Trophoblast cell (in vitro differentiated cells and primary cell): ENCODE results near the gene CPA1.

ENCODE experiments used
- DNase-seq, 2 donors: peaks; one replicate each; pipeline ENCODE4 v3.0.0-alpha.2; 2016
- H2AFZ ChIP-seq: 2 replicates; pipeline ENCODE4 v1.6.1; 2013; ENCODE audit warnings: low read length, moderate library complexity, mild to moderate bottlenecking; ENCODE audit not compliant: insufficient read depth, poor library complexity
- H2AK5ac ChIP-seq: 2 replicates; pipeline ENCODE4 v1.6.1; 2013; ENCODE audit warnings: mild to moderate bottlenecking, low read length
- H2BK120ac ChIP-seq: 2 replicates; pipeline ENCODE4 v1.6.1; 2013; ENCODE audit warnings: low read length, mild to moderate bottlenecking, moderate library complexity; ENCODE audit not compliant: insufficient read depth, poor library complexity
- H2BK12ac ChIP-seq: 2 replicates; pipeline ENCODE4 v1.6.1; 2013; ENCODE audit warnings: mild to moderate bottlenecking, low read length, moderate library complexity
- H2BK5ac ChIP-seq: 2 replicates; pipeline ENCODE4 v1.6.1; 2013; ENCODE audit warnings: low read length, low read depth, moderate library complexity, mild to moderate bottlenecking; ENCODE audit not compliant: poor library complexity
- H3K14ac ChIP-seq: 2 replicates; pipeline ENCODE4 v1.6.1; 2013; ENCODE audit warnings: mild to moderate bottlenecking, low read length
- H3K18ac ChIP-seq: 2 replicates; pipeline ENCODE4 v1.6.1; 2013; ENCODE audit warnings: mild to moderate bottlenecking, low read length
- H3K23ac ChIP-seq: 2 replicates; pipeline ENCODE4 v1.6.1; 2013; ENCODE audit warnings: low read length
- H3K27ac ChIP-seq: 2 replicates; pipeline ENCODE4 v1.5.1; 2013; ENCODE audit warnings: low read depth, mild to moderate bottlenecking, inconsistent platforms, low read length, moderate library complexity
- H3K27me3 ChIP-seq: 2 replicates; pipeline ENCODE4 v1.6.1; 2013; ENCODE audit warnings: inconsistent platforms, mild to moderate bottlenecking, low read length, moderate library complexity; ENCODE audit not compliant: insufficient read depth
- H3K36me3 ChIP-seq, 2 experiments: 1 replicate in 1 of 2; 2 replicates in 1 of 2; pipeline ENCODE4 v1.6.1; 2013; ENCODE audit warnings: low read length in 2 of 2, mild to moderate bottlenecking in 2 of 2, moderate library complexity in 1 of 2; ENCODE audit not compliant: insufficient read depth in 2 of 2, control insufficient read depth in 1 of 2
- H3K4ac ChIP-seq: 2 replicates; pipeline ENCODE4 v1.6.1; 2013; ENCODE audit warnings: low read depth, mild to moderate bottlenecking, low read length, moderate library complexity
- H3K4me1 ChIP-seq, 2 experiments: 1 replicate in 1 of 2; 2 replicates in 1 of 2; pipeline ENCODE4 v1.6.1; 2013; ENCODE audit warnings: low read length in 2 of 2, mild to moderate bottlenecking in 2 of 2, moderate library complexity in 1 of 2; ENCODE audit not compliant: insufficient read depth in 2 of 2, control insufficient read depth in 1 of 2
- H3K4me2 ChIP-seq: 2 replicates; pipeline ENCODE4 v1.6.1; 2013; ENCODE audit warnings: inconsistent platforms, mild to moderate bottlenecking, low read length, moderate library complexity
- H3K4me3 ChIP-seq: 2 replicates; pipeline ENCODE4 v1.5.1; 2013; ENCODE audit warnings: mild to moderate bottlenecking, low read depth, low read length, inconsistent platforms
- H3K79me1 ChIP-seq: one replicate; pipeline ENCODE4 v1.6.1; 2013; ENCODE audit warnings: low read length
- H3K79me2 ChIP-seq: 2 replicates; pipeline ENCODE4 v1.6.1; 2013; ENCODE audit warnings: low read length, mild to moderate bottlenecking; ENCODE audit not compliant: control insufficient read depth, insufficient read depth, poor library complexity
- H3K9ac ChIP-seq: 2 replicates; pipeline ENCODE4 v1.6.1; 2013; ENCODE audit warnings: mild to moderate bottlenecking, low read length
- H3K9me3 ChIP-seq: 2 replicates; pipeline ENCODE4 v1.6.1; 2013; ENCODE audit warnings: low read depth, mild to moderate bottlenecking, control low read depth, inconsistent platforms, low read length; ENCODE audit not compliant: insufficient read depth
- H4K12ac ChIP-seq: 2 replicates; pipeline ENCODE4 v1.6.1; 2013; ENCODE audit warnings: low read depth, mild to moderate bottlenecking, low read length, moderate library complexity
- H4K8ac ChIP-seq: 2 replicates; pipeline ENCODE4 v1.6.1; 2013; ENCODE audit warnings: low read depth, mild to moderate bottlenecking, low read length, moderate library complexity
- H4K91ac ChIP-seq: one replicate; pipeline ENCODE4 v1.6.1; 2013; ENCODE audit warnings: low read depth, mild to moderate bottlenecking, low read length, moderate library complexity
- WGBS: extraction: QIAGEN DNeasy Blood & Tissue Kit; methylation state at CpG from one replicate; pipeline ENCODE4 v1.1.7; 2013; ENCODE audit warnings: missing lambda C conversion rate; ENCODE audit not compliant: insufficient read length, insufficient coverage; ENCODE audit errors: extremely low coverage; 5-methylcytosine and 5-hydroxymethylcytosine counted together

The CPA1 gene

DNA sequence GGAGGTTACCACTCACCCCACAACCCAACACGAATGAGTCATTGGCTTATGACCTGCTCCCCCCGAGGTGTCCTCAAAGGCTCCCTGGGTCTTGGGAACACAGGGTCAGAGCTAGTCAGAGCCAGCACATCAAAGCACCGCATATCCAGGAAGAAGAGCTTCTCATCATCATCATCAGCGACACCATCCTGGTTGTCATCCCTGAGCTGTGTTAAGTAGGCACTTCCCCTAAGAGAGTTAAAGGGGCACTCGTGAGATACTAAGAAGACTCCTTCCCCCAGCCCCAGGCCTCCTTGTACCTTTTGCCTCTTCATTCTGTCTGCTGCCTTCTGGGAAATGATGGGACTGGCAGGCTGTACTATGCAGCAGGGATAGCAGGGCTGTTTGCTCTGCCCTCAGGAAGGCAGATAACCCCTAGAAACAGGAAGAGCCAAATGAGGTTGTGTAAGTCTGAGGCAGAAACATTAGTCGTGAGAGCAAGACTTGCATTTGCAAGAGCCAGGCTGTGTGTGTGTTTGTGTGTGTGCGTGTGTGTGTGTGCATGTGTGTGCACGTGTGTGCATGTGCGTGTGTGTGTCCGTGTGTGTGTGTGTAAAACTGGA is 11.1 kb upstream of the CPA1 start:
- Histone ChIP-seq H4K91ac (peak overlapping the region; percentile 81), H3K79me2 (peaks cover 13% of the 10 kb centered on the region), H3K79me1 (peaks cover 61% of the 10 kb centered on the region), H3K4me3 (no peak overlapping the region), H3K27ac (peak overlapping the region; percentile 44), H3K27me3 (no peaks in the 10 kb centered on the region), H3K4me2 (no peak overlapping the region), H2BK120ac (peak overlapping the region; percentile 88), H3K4ac (peak overlapping the region; percentile 26), H2BK5ac (peak overlapping the region; percentile 78), H3K14ac (peak overlapping the region; percentile 87), H3K9me3 (no peaks in the 10 kb centered on the region), H2AFZ (no peak overlapping the region), H2BK12ac (peak overlapping the region; percentile 83), H2AK5ac (peak overlapping the region; percentile 89), H4K8ac (peak overlapping the region; percentile 67), H4K12ac (no peak overlapping the region), H3K4me1 (peaks cover 41 to 52% of the 10 kb centered on the region in 2 experiments), H3K23ac (no peak overlapping the region), H3K36me3 (no peaks in the 10 kb centered on the region), H3K9ac (no peak overlapping the region), H3K18ac (peak overlapping the region; percentile 55)
- no CpG with 5 or more reads among the region's 10 CpGs for WGBS
- peak in 1 of 2 donors; percentile 58 for DNase-seq

DNA sequence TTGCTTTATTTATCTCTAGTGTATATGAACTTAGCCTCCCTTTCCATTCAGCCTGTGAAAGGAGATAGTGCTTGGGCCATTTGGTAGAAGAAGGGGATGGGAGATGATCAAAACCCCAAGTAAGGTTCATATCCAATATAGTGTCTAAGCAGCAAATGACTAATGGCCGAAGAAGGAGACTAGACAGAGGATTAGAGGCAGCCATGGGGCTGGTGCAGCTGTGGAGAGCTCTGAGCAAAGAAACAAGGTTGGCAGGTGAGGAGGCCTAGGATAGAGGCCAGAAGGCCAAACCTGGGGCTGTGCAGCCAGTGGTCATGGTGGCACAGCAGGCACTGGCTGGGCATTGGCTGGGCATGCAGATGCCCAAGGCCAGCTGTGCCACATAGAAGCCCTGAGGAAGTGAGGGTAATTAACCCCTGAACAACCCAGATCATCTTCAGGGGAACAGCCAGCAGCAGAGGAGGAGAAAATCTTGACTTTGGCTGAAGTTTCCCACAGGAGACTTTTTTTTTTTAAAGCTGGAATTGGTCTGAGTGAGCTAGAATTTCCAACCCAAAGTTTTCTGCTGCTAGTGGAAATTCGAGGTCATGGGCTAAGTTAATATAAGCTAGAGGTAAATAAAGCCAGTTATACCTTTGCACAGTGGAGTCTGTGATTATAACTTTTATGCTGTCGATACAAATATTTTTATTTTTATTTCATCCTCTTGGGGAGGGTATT is 10.3 kb upstream of the CPA1 start:
- Histone ChIP-seq H3K27ac (peak overlapping the region; percentile 44), H3K79me2 (peaks cover 17% of the 10 kb centered on the region), H3K4me1 (peaks cover 42 to 52% of the 10 kb centered on the region in 2 experiments), H4K8ac (peak overlapping the region; percentile 60), H3K4ac (peak overlapping the region; percentile 27), H3K27me3 (no peaks in the 10 kb centered on the region), H4K12ac (no peak overlapping the region), H2BK5ac (peak overlapping the region; percentile 74), H3K14ac (peak overlapping the region; percentile 55), H2BK120ac (peak overlapping the region; percentile 83), H3K79me1 (peaks cover 63% of the 10 kb centered on the region), H3K9ac (no peak overlapping the region), H3K4me2 (no peak overlapping the region), H2AFZ (peak overlapping the region; percentile 50), H2AK5ac (peak overlapping the region; percentile 86), H2BK12ac (peak overlapping the region; percentile 86), H3K36me3 (no peaks in the 10 kb centered on the region), H3K4me3 (no peak overlapping the region), H3K9me3 (no peaks in the 10 kb centered on the region), H3K23ac (no peak overlapping the region), H4K91ac (peak overlapping the region; percentile 64), H3K18ac (peak overlapping the region; percentile 25)
- no peak for DNase-seq
- no CpG with 5 or more reads among the region's 3 CpGs for WGBS

DNA sequence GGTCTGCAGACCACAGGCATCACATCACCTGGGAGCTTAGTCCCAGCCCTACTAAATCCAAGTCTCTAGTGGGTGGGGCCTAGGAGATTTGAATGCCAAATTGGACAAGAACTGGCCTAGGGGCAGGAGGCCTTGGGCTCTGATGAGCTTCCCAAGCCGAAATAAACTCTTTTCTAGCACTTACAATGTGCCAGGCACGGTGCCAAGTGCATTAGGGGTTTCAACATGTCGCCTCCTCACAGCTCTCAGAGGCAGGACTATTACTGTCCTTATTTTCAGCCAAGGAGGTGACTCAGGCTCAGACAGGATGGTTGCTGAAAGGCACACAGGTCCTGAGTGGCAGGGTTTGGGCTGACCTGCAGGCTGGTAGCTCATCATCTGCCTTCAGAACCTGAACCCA is 9.2 kb upstream of the CPA1 start:
- WGBS: no CpG with 5 or more reads among the region's 3 CpGs
- H3K4me2 ChIP-seq: no peak overlapping the region
- no peaks in the 10 kb centered on the region for H3K27me3 ChIP-seq
- no peak for DNase-seq
- H3K18ac ChIP-seq: peak overlapping the region; percentile 72
- no peak overlapping the region for H4K12ac ChIP-seq
- H3K27ac ChIP-seq: no peak overlapping the region
- H2BK5ac ChIP-seq: peak overlapping the region; percentile 3
- no peak overlapping the region for H2AFZ ChIP-seq
- peak overlapping the region; percentile 40 for H2BK120ac ChIP-seq
- H3K9me3 ChIP-seq: peaks cover 3% of the 10 kb centered on the region
- H3K36me3 ChIP-seq: no peaks in the 10 kb centered on the region
- H2BK12ac ChIP-seq: peak overlapping the region; percentile 59
- peaks cover 17% of the 10 kb centered on the region for H3K79me2 ChIP-seq
- H3K4me3 ChIP-seq: no peak overlapping the region
- H3K4ac ChIP-seq: peak overlapping the region; percentile 50
- H3K14ac ChIP-seq: peak overlapping the region; percentile 63
- H4K91ac ChIP-seq: peak overlapping the region; percentile 86
- no peak overlapping the region for H3K9ac ChIP-seq
- H3K23ac ChIP-seq: no peak overlapping the region
- H4K8ac ChIP-seq: peak overlapping the region; percentile 75
- peaks cover 63% of the 10 kb centered on the region for H3K79me1 ChIP-seq
- peak overlapping the region; percentile 11 for H2AK5ac ChIP-seq
- H3K4me1 ChIP-seq: peaks cover 36 to 46% of the 10 kb centered on the region in 2 experiments

DNA sequence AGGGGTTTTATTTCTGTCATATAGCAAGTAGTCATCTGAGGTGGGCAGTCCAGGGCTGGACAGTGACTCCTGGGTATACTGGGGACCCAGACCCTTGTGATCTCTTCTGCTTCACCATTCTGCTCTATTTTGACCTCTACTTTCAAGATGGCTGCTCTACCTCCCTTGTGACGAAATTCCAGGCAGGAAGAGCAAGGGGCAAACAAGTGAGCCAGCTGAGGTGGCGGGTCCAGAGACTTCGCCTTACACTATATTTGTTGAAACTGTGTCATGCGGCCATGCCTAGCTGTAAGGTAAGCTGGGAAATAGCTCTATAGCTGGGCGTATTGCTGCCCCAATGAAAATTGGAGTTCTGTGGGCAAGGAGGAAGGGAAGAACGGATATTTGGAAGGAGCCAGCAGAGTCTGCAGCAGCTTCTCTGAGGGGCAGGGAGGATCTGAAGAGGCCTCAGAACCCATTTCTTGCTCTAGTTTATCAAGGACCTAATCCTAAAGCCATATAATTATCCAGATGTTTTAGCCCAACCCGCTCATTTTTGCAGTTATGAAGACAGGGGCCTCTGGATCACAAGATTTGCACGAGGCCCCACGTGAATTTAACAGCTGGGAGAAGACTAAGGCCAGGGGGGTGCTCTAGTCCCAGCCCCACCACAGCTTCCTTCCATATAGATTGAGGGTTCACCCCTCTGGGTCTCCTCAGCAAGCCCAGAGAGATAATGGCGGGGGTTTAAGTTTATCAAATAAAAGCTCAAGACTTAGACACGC is 7.7 kb upstream of the CPA1 start:
- no peaks in the 10 kb centered on the region for H3K27me3 ChIP-seq
- peaks cover 57% of the 10 kb centered on the region for H3K79me1 ChIP-seq
- H3K23ac ChIP-seq: no peak overlapping the region

More for the DNA sequence above, 7.7 kb upstream of the CPA1 start:
- peak overlapping the region; percentile 81 for H2BK120ac ChIP-seq
- no CpG with 5 or more reads among the region's 11 CpGs for WGBS
- H3K27ac ChIP-seq: peak overlapping the region; percentile 100
- peak overlapping the region; percentile 72 for H3K18ac ChIP-seq
- H3K4ac ChIP-seq: peak overlapping the region; percentile 62
- peak overlapping the region; percentile 81 for H2AK5ac ChIP-seq
- peak overlapping the region; percentile 14 for H2AFZ ChIP-seq
- H3K9ac ChIP-seq: no peak overlapping the region
- H3K14ac ChIP-seq: peak overlapping the region; percentile 80
- peak overlapping the region; percentile 97 for H2BK5ac ChIP-seq
- peaks cover 10% of the 10 kb centered on the region for H3K9me3 ChIP-seq
- H2BK12ac ChIP-seq: peak overlapping the region; percentile 70
- H3K4me1 ChIP-seq: peaks cover 32 to 39% of the 10 kb centered on the region in 2 experiments
- H4K12ac ChIP-seq: no peak overlapping the region
- H4K91ac ChIP-seq: peak overlapping the region; percentile 86
- no peak overlapping the region for H3K4me2 ChIP-seq
- H3K36me3 ChIP-seq: no peaks in the 10 kb centered on the region
- no peak for DNase-seq
- H4K8ac ChIP-seq: peak overlapping the region; percentile 20
- H3K4me3 ChIP-seq: no peak overlapping the region
- peaks cover 17% of the 10 kb centered on the region for H3K79me2 ChIP-seq
